HAP-1 (cell line): ENCODE measurements around the gene TCEA2.

Source experiments
- DNase-seq, 2 experiments: peaks; one replicate each; pipeline ENCODE4 v3.0.0-alpha.2; 2016 to 2020; ENCODE audit warnings: low spot score in 2 of 2
- H3K27me3 ChIP-seq: fragments of 250-450 bp; sonication (Bioruptor Pico); 2 replicates; pipeline ENCODE4 v1.5.1; 2020; ENCODE audit warnings: low read depth, mild to moderate bottlenecking, moderate library complexity
- H3K36me3 ChIP-seq: fragments of 250-450 bp; sonication (Bioruptor Pico); replicated peaks from 2 replicates; pipeline ENCODE4 v1.5.1; 2020; ENCODE audit warnings: mild to moderate bottlenecking
- H3K4me1 ChIP-seq: fragments of 250-450 bp; sonication (Bioruptor Pico); 2 replicates; pipeline ENCODE4 v1.5.1; 2020; ENCODE audit warnings: mild to moderate bottlenecking
- H3K4me3 ChIP-seq: fragments of 250-450 bp; sonication (Bioruptor Pico); 2 replicates; pipeline ENCODE4 v1.5.1; 2020; ENCODE audit warnings: mild to moderate bottlenecking, moderate library complexity
- H3K9me3 ChIP-seq: fragments of 250-450 bp; sonication (Bioruptor Pico); 2 replicates; pipeline ENCODE4 v1.5.1; 2020; ENCODE audit warnings: mild to moderate bottlenecking, moderate library complexity
- in situ Hi-C: fragments of 300-500 bp; cut with MboI; formaldehyde crosslinking; loops from 3 replicates; pipeline ENCODE4 v1.14.3; 2020; ENCODE audit warnings: low sequenced_read_pairs, inconsistent platforms, mixed read lengths

The TCEA2 gene

DNA sequence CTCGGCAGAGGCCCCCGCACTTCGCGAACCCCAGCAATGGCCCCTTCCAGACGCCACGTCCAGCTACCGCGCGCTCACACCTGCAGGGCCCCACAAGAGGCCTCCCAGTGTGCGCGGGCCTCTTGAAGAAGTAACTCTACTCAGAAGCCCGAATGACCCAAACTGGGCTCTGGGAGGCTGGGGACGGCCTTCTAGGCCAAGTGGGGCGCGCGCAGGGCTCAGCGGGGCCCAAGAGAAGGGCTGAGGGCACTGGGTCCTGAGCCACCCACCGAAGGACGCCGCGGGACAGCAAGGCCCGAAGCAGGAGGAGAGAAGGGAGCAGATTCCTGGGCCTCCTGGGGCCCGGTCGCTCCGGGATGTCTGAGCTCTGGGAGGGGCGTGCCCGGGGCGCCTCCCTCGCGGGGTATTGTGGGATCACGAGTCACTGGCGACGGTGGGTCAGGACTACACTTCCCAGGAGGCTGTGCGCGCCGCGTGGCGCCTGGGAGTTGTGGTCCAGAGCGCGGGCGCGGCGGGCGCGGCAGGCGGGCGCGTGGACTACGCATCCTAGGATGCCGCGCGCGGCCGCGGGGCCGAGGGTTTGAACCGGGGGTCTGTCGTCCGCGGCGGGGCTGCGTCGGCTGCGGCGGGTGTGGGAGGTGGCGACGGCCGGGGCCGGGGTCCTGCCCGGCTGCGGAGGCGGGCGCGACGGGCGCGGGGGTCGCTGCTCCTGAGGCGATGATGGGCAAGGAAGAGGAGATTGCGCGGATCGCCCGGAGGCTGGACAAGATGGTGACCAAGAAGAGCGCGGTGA is at the start of gene TCEA2:
TCEA2 (plus strand) TSS at position 603 of the 793 bp plus-strand sequence; CDS start at position 718, 115 bp downstream.
- DNase-seq: peak; percentile 95 to 98
- Histone ChIP-seq H3K27me3 (no peaks in the 10 kb centered on the region), H3K4me1 (peaks cover 9% of the 10 kb centered on the region), H3K36me3 (no peaks in the 10 kb centered on the region), H3K9me3 (no peaks in the 10 kb centered on the region), H3K4me3 (peak within 1 kb of the TSS; percentile 76)
- in situ Hi-C loops: no loop called here

- DNase-seq: peak; percentile 50 to 75
- Histone ChIP-seq H3K9me3 (no peaks in the 10 kb centered on the region), H3K4me3 (no peak overlapping the region), H3K36me3 (peaks cover 61% of the 10 kb centered on the region), H3K27me3 (no peaks in the 10 kb centered on the region), H3K4me1 (peaks cover 5% of the 10 kb centered on the region; the same call in 1 of the 2 replicates)
- in situ Hi-C loops: no loop called here
Observed at GRCh38 chr20:64015635-64016034, 47.4 kb upstream of the TCEA2 start.

DNA sequence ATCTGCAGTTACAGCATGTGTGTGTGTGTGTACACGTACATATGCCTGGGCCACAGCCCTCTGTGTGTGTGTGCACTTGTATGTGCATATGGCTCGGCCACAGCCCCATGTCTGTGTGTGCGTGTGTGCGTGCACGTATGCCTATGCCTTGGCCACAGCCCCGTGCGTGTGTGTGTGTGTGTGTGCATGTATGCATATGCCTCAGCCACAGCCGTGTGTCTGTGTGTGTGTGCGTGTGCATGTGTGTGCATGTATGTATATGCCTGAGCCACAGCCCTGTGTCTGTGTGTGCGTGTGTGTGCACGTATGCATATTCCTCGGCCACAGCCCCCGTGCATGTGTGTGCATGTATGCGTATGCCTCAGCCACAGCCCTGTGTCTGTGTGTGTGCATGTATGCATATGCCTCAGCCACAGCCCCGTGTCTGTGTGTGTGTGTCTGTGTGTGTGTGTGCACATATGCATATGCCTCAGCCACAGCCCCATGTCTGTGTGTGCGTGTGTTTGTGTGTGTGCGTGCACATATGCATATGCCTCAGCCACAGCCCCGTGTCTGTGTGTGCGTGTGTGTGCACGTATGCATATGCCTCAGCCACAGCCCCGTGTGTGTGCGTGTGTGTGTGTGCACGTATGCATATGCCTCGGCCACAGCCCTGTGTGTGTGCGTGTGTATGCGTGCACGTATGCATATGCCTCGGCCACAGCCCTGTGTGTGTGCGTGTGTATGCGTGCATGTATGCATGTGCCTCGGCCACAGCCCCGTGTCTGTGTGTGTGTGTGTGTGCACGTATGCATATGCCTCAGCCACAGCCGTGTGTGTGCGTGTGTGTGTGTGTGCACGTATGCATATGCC is 41.6 kb upstream of the TCEA2 start:
- no peaks in the 10 kb centered on the region for H3K4me1 ChIP-seq
- in situ Hi-C loops: no loop called here
- peaks cover 78% of the 10 kb centered on the region for H3K36me3 ChIP-seq
- H3K9me3 ChIP-seq: no peaks in the 10 kb centered on the region
- no peak for DNase-seq
- H3K4me3 ChIP-seq: no peak overlapping the region
- H3K27me3 ChIP-seq: no peaks in the 10 kb centered on the region

DNA sequence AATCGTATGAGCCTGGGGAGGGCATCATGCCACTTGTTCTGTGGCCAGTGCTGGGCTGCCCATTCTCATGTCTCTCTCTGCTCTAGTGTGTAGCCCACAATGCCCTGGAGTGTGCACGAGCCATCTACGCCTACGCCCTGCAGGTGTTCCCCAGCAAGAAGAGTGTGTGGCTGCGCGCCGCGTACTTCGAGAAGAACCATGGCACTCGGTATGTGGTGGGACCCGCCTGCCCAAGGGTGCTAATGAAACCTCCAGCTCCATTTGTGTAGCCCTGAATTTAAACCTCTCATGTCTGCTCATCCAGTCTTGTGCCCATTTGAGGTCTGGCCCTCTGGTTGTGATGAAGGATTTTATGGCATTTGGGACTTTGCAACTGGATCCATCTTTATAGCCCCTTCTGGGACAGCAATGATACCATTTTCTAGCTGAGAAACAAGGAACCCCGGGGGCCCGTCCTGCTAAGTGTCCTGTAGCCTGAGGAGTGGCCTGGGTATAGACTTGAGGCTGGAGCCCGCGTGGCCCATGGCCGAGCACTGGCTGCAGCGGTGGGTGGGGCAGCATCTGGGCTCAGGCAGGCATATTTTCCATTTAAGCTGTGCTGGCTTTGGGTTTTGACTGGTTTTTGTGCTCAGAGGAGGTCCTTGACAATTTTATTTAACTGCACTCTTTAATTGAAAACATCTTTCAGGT is 40.2 kb upstream of the TCEA2 start:
- H3K27me3 ChIP-seq: no peaks in the 10 kb centered on the region
- no peak for DNase-seq
- in situ Hi-C loops: no loop called here
- H3K36me3 ChIP-seq: peaks cover 82% of the 10 kb centered on the region
- no peak overlapping the region for H3K4me3 ChIP-seq
- H3K4me1 ChIP-seq: no peaks in the 10 kb centered on the region
- no peaks in the 10 kb centered on the region for H3K9me3 ChIP-seq

DNA sequence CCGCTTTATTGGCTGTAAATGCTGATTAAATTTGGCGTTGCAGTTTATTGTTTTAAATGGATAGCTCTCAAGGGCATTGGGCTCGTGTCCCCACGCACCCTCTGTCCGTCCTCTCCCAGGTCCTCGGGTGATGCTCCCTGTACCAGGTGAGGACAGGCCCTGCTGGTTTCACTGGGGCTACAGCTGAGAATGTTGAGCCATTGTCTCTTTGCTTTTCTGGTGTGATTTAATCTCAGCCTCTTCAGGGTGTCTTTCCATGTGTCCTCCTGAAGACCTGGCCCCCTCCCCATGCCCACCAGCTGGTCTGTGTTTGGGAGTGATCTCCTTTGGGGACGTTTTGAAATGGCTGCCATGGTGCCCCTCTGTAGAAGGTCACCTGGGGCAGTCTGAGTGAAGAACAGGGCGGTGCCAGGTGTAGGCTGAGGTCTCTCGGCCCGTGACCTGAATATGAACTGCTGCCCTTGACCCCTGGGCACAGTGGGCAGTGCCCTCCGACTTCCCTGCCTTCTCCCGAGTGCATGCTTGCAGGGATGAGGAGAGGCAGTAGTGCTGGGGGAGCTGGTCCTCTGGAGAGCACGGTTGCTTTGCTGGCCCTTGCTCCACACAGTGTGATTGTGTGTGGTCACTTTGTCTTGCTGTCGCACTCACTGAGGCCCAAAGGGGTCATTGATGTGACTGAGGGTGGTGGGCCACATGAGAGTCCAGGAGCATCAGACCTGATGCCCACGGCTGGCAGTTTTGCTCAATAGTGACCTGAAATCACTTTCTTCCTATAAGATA is 39.4 kb upstream of the TCEA2 start:
- Histone ChIP-seq H3K36me3 (peaks cover 83% of the 10 kb centered on the region), H3K4me1 (no peaks in the 10 kb centered on the region), H3K27me3 (no peaks in the 10 kb centered on the region), H3K9me3 (no peaks in the 10 kb centered on the region), H3K4me3 (no peak overlapping the region)
- in situ Hi-C loops: no loop called here
- DNase-seq: no peak

- in situ Hi-C loops: no loop called here
- Histone ChIP-seq H3K27me3 (no peaks in the 10 kb centered on the region), H3K9me3 (no peaks in the 10 kb centered on the region), H3K4me1 (no peaks in the 10 kb centered on the region), H3K36me3 (peaks cover 84% of the 10 kb centered on the region), H3K4me3 (no peak overlapping the region)
- DNase-seq: no peak
Observed at GRCh38 chr20:64024141-64024990, 38.6 kb upstream of the TCEA2 start.

DNA sequence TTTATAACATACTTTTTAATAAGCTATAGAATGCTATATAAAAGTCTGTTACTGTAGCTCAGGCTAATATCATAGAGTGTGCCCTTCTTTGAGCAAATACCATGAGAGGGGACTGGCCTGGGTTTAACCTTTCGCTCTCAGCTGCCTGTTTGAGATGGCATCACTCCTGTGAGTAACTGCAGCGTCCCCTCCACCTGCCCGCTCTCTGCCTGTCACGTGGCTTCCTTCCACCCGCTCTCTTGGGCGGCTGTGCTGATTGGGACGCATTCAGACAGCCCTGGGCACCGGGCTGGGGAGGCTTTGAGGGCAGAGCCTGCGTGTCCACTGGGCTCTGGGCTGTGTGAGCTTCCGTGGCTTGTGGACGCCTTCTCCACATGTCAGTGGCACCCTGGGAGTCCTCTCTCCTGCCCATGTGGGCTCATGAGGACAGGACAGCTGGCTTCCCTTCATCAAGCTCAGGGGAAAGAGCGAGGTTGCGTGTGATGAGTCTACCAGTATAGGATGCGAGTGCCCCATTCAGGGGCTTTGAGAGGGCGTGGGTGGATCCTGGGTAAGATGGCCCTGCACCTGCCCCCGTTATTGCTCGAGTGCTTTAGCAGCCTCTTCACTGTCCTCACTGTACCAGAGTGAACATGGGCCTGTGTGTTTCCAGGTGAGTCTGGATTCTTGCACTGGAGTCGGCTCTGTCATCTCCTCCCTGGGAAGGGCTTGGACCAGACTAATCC is 37.7 kb upstream of the TCEA2 start:
- Histone ChIP-seq H3K27me3 (no peaks in the 10 kb centered on the region), H3K36me3 (peaks cover 83% of the 10 kb centered on the region), H3K4me3 (no peak overlapping the region), H3K4me1 (no peaks in the 10 kb centered on the region), H3K9me3 (no peaks in the 10 kb centered on the region)
- no peak for DNase-seq
- in situ Hi-C loops: no loop called here

- no peak for DNase-seq
- Histone ChIP-seq H3K4me3 (no peak overlapping the region), H3K9me3 (no peaks in the 10 kb centered on the region), H3K36me3 (peaks cover 85% of the 10 kb centered on the region), H3K4me1 (no peaks in the 10 kb centered on the region), H3K27me3 (no peaks in the 10 kb centered on the region)
- in situ Hi-C loops: no loop called here
Observed at GRCh38 chr20:64025826-64026412, 37.1 kb upstream of the TCEA2 start.

- Histone ChIP-seq H3K27me3 (no peaks in the 10 kb centered on the region), H3K4me1 (no peaks in the 10 kb centered on the region), H3K4me3 (no peak overlapping the region), H3K36me3 (peaks cover 74% of the 10 kb centered on the region), H3K9me3 (no peaks in the 10 kb centered on the region)
- in situ Hi-C loops: no loop called here
- no peak for DNase-seq
Observed at GRCh38 chr20:64027981-64028685, 34.9 kb upstream of the TCEA2 start.

- Histone ChIP-seq H3K4me1 (no peaks in the 10 kb centered on the region), H3K27me3 (no peaks in the 10 kb centered on the region), H3K36me3 (peaks cover 66% of the 10 kb centered on the region), H3K4me3 (no peak overlapping the region), H3K9me3 (no peaks in the 10 kb centered on the region)
- no peak for DNase-seq
- in situ Hi-C loops: no loop called here
Observed at GRCh38 chr20:64029293-64030117, 33.5 kb upstream of the TCEA2 start.
